HL-60 (cell line): ENCODE measurements around the gene FOXE3.

ENCODE experiments used
- DNase-seq, 2 experiments: peaks; one replicate each; pipeline ENCODE4 v3.0.0-alpha.2; 2010 to 2020; ENCODE audit warnings: low read depth in 1 of 2, low spot score in 1 of 2
- H3K27ac ChIP-seq: fragments of 250-450 bp; sonication (Bioruptor Pico); replicated peaks from 2 replicates; pipeline ENCODE4 v1.5.1; 2020; ENCODE audit warnings: mild to moderate bottlenecking, moderate library complexity
- H3K27me3 ChIP-seq: fragments of 250-450 bp; sonication (Bioruptor Pico); 2 replicates; pipeline ENCODE4 v1.5.1; 2021; ENCODE audit warnings: mild to moderate bottlenecking, moderate library complexity; ENCODE audit not compliant: insufficient read depth, poor library complexity, severe bottlenecking
- H3K4me3 ChIP-seq: replicated peaks from 2 replicates; pipeline ENCODE4 v1.5.1; 2011; ENCODE audit warnings: mild to moderate bottlenecking, control low read depth, low read length; ENCODE audit not compliant: insufficient read depth
- GABPA ChIP-seq: IDR thresholded peaks from 2 replicates; pipeline ENCODE4 v1.6.1; 2012; ENCODE audit warnings: low read depth
- POLR2AphosphoS5 ChIP-seq: IDR thresholded peaks from 2 replicates; pipeline ENCODE4 v1.6.1; 2012; ENCODE audit warnings: low read depth
- SPI1 ChIP-seq: IDR thresholded peaks from 2 replicates; pipeline ENCODE4 v1.6.1; 2012; ENCODE audit warnings: low read depth, mild to moderate bottlenecking, borderline replicate concordance
- TF ChIP-seq, protein P1 (sequence below): IDR thresholded peaks from 2 replicates; pipeline ENCODE4 v1.6.1; 2012; ENCODE audit warnings: low read depth; ENCODE audit not compliant: insufficient replicate concordance
- TF ChIP-seq, protein P2 (sequence below): IDR thresholded peaks from one replicate; pipeline ENCODE4 v1.5.1; 2011; ENCODE audit warnings: low read length, control low read depth, inconsistent platforms; ENCODE audit not compliant: insufficient read depth

FOXE3 gene

DNA sequence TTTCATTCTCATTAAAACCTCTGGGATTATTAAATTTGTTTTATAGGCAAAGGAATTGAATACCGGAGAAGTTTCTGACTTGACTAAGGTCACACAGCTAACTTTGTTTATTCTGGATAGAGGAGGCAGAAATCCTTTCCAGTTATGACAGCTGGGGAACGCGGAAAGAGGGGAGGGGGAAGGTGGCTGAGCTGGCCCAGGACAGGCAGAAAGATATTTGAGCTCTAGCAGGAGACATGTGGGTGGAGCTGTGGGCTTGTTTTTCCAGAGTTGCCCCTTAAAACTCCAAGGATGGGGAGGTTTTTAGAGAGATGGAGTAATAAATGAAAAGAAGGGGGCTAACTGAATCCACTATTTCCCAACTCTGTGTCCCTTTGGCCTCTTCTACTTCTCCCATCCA lies 49.5 kb downstream of the FOXE3 start:
- Histone ChIP-seq H3K27me3 (peaks cover 9% of the 10 kb centered on the region), H3K27ac (no peak overlapping the region), H3K4me3 (no peak overlapping the region)
- no peak for DNase-seq
- TF ChIP-seq SPI1 (no peak), POLR2AphosphoS5 (no peak), GABPA (no peak)
- TF ChIP-seq, protein P1, sequence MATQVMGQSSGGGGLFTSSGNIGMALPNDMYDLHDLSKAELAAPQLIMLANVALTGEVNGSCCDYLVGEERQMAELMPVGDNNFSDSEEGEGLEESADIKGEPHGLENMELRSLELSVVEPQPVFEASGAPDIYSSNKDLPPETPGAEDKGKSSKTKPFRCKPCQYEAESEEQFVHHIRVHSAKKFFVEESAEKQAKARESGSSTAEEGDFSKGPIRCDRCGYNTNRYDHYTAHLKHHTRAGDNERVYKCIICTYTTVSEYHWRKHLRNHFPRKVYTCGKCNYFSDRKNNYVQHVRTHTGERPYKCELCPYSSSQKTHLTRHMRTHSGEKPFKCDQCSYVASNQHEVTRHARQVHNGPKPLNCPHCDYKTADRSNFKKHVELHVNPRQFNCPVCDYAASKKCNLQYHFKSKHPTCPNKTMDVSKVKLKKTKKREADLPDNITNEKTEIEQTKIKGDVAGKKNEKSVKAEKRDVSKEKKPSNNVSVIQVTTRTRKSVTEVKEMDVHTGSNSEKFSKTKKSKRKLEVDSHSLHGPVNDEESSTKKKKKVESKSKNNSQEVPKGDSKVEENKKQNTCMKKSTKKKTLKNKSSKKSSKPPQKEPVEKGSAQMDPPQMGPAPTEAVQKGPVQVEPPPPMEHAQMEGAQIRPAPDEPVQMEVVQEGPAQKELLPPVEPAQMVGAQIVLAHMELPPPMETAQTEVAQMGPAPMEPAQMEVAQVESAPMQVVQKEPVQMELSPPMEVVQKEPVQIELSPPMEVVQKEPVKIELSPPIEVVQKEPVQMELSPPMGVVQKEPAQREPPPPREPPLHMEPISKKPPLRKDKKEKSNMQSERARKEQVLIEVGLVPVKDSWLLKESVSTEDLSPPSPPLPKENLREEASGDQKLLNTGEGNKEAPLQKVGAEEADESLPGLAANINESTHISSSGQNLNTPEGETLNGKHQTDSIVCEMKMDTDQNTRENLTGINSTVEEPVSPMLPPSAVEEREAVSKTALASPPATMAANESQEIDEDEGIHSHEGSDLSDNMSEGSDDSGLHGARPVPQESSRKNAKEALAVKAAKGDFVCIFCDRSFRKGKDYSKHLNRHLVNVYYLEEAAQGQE, result no peak
- TF ChIP-seq, protein P2, sequence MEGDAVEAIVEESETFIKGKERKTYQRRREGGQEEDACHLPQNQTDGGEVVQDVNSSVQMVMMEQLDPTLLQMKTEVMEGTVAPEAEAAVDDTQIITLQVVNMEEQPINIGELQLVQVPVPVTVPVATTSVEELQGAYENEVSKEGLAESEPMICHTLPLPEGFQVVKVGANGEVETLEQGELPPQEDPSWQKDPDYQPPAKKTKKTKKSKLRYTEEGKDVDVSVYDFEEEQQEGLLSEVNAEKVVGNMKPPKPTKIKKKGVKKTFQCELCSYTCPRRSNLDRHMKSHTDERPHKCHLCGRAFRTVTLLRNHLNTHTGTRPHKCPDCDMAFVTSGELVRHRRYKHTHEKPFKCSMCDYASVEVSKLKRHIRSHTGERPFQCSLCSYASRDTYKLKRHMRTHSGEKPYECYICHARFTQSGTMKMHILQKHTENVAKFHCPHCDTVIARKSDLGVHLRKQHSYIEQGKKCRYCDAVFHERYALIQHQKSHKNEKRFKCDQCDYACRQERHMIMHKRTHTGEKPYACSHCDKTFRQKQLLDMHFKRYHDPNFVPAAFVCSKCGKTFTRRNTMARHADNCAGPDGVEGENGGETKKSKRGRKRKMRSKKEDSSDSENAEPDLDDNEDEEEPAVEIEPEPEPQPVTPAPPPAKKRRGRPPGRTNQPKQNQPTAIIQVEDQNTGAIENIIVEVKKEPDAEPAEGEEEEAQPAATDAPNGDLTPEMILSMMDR, result no peak
